SK-N-SH treated with all-trans-retinoic acid at 6 μM for 48 hours (cell line): Measurements from ENCODE around the gene SRI.
"Not testable (repeated sequence)": the region's sequence is repeated elsewhere in the genome, so short reads cannot be mapped to it uniquely, and the experiment has no call there.

ENCODE experiments used
- ATAC-seq: fragments of 200-7000 bp; cut with Tn5 transposase; 3 replicates; pipeline ENCODE4 v1.9.1; 2020; ENCODE audit warnings: mild to moderate bottlenecking, moderate library complexity
- ARNTL ChIP-seq: fragments of 450-650 bp; formaldehyde crosslinking; IDR thresholded peaks from 2 replicates; pipeline ENCODE4 v1.5.0; 2020; ENCODE audit warnings: low read depth, mild to moderate bottlenecking, moderate library complexity, borderline replicate concordance
- BACH2 ChIP-seq: fragments of 250-450 bp; sonication (Bioruptor Pico); IDR thresholded peaks from 2 replicates; pipeline ENCODE4 v1.9.0; 2021; ENCODE audit warnings: mild to moderate bottlenecking, borderline replicate concordance
- CREB5 ChIP-seq: fragments of 250-450 bp; sonication (Bioruptor Pico); IDR thresholded peaks from 2 replicates; pipeline ENCODE4 v1.5.1; 2020; ENCODE audit warnings: low read depth, mild to moderate bottlenecking, moderate library complexity
- CSRNP3 ChIP-seq: fragments of 250-450 bp; sonication (Bioruptor Pico); IDR thresholded peaks from 2 replicates; pipeline ENCODE4 v1.5.1; 2021; ENCODE audit warnings: mild to moderate bottlenecking, moderate library complexity
- ESRRG ChIP-seq: fragments of 250-450 bp; sonication (Bioruptor Pico); IDR thresholded peaks from 2 replicates; pipeline ENCODE4 v1.6.1; 2021; ENCODE audit warnings: mild to moderate bottlenecking
- GLIS3 ChIP-seq: fragments of 250-450 bp; sonication (Bioruptor Pico); IDR thresholded peaks from 2 replicates; pipeline ENCODE4 v1.5.0; 2020; ENCODE audit warnings: mild to moderate bottlenecking, moderate library complexity
- ISL1 ChIP-seq: fragments of 250-450 bp; sonication (Bioruptor Pico); IDR thresholded peaks from 2 replicates; pipeline ENCODE4 v2.1.2; 2022; ENCODE audit warnings: mild to moderate bottlenecking, moderate library complexity
- OSR1 ChIP-seq: fragments of 250-450 bp; sonication (Bioruptor Pico); IDR thresholded peaks from 2 replicates; pipeline ENCODE4 v1.8.0; 2022; ENCODE audit warnings: moderate library complexity, mild to moderate bottlenecking, inconsistent platforms
- PATZ1 ChIP-seq: fragments of 250-450 bp; sonication (Bioruptor Pico); IDR thresholded peaks from 2 replicates; pipeline ENCODE4 v1.8.0; 2020; ENCODE audit warnings: mild to moderate bottlenecking, moderate library complexity, borderline replicate concordance
- POU6F1 ChIP-seq: fragments of 250-450 bp; sonication (Bioruptor Pico); IDR thresholded peaks from 2 replicates; pipeline ENCODE4 v1.8.0; 2021; ENCODE audit warnings: low read depth, mild to moderate bottlenecking, moderate library complexity, borderline replicate concordance
- PPARA ChIP-seq: fragments of 250-450 bp; sonication (Bioruptor Pico); IDR thresholded peaks from 2 replicates; pipeline ENCODE4 v1.5.0; 2020; ENCODE audit warnings: mild to moderate bottlenecking, borderline replicate concordance
- RARB ChIP-seq: fragments of 250-450 bp; sonication (Bioruptor Pico); IDR thresholded peaks from 2 replicates; pipeline ENCODE4 v1.8.0; 2021; ENCODE audit warnings: mild to moderate bottlenecking, moderate library complexity
- SNAI2 ChIP-seq: fragments of 250-450 bp; sonication (Bioruptor Pico); IDR thresholded peaks from 2 replicates; pipeline ENCODE4 v1.5.0; 2020; ENCODE audit warnings: mild to moderate bottlenecking, moderate library complexity
- TCF4 ChIP-seq: fragments of 250-450 bp; sonication (Bioruptor Pico); IDR thresholded peaks from 2 replicates; pipeline ENCODE4 v1.8.0; 2021; ENCODE audit warnings: mild to moderate bottlenecking, moderate library complexity, borderline replicate concordance
- TOX ChIP-seq: fragments of 250-450 bp; sonication (Bioruptor Pico); IDR thresholded peaks from 2 replicates; pipeline ENCODE4 v1.8.0; 2021; ENCODE audit warnings: mild to moderate bottlenecking, moderate library complexity, borderline replicate concordance
- ZC3H10 ChIP-seq: fragments of 250-450 bp; sonication (Bioruptor Pico); IDR thresholded peaks from 2 replicates; pipeline ENCODE4 v1.5.1; 2021; ENCODE audit warnings: mild to moderate bottlenecking, moderate library complexity
- ZFP30 ChIP-seq: fragments of 450-650 bp; formaldehyde crosslinking; IDR thresholded peaks from 2 replicates; pipeline ENCODE4 v1.5.0; 2022; ENCODE audit warnings: mild to moderate bottlenecking, moderate library complexity
- ZNF565 ChIP-seq: fragments of 450-650 bp; formaldehyde crosslinking; conservative IDR thresholded peaks from 2 replicates; pipeline ENCODE4 v1.5.0; 2020; ENCODE audit warnings: low read depth, mild to moderate bottlenecking, moderate library complexity
- ZNF70 ChIP-seq: fragments of 450-650 bp; formaldehyde crosslinking; IDR thresholded peaks from 2 replicates; pipeline ENCODE4 v1.5.0; 2020; ENCODE audit warnings: mild to moderate bottlenecking, moderate library complexity
- ZNF8 ChIP-seq: fragments of 450-650 bp; formaldehyde crosslinking; IDR thresholded peaks from 2 replicates; pipeline ENCODE4 v1.5.0; 2020; ENCODE audit warnings: mild to moderate bottlenecking, moderate library complexity

The SRI gene

GRCh38 chr7:88165697-88166096, 54.1 kb downstream of the SRI start (continued):
- TF ChIP-seq ZNF565 (CRISPR knock-in tag): no peak
- TF ChIP-seq TCF4 (CRISPR knock-in tag): no peak

- not testable (repeated sequence) for ATAC-seq
Measured at GRCh38 chr7:88159741-88160140, 60.1 kb downstream of the SRI start.

- ATAC-seq: no peak
- TF ChIP-seq RARB (no peak), OSR1 (no peak), ZC3H10 (CRISPR knock-in tag) (no peak), ARNTL (no peak), CREB5 (CRISPR knock-in tag) (no peak), PATZ1 (CRISPR knock-in tag) (no peak), TOX (CRISPR knock-in tag) (no peak), ISL1 (no peak), TCF4 (CRISPR knock-in tag) (no peak), CSRNP3 (no peak), ZNF70 (CRISPR knock-in tag) (no peak), SNAI2 (CRISPR knock-in tag) (no peak), POU6F1 (no peak), ZNF565 (CRISPR knock-in tag) (no peak), ESRRG (CRISPR knock-in tag) (no peak), ZFP30 (CRISPR knock-in tag) (no peak), PPARA (CRISPR knock-in tag) (no peak)
- TF ChIP-seq, all 23 proteins: peak for 0
Measured at GRCh38 chr7:88156356-88156755, 63.5 kb downstream of the SRI start.

- TF ChIP-seq ZFP30 (CRISPR knock-in tag): no peak
- TF ChIP-seq PPARA (CRISPR knock-in tag): no peak
- no peak for TF ChIP-seq POU6F1
- no peak for TF ChIP-seq ARNTL
- TF ChIP-seq TCF4 (CRISPR knock-in tag): no peak
- no peak for TF ChIP-seq ZNF565 (CRISPR knock-in tag)
- TF ChIP-seq BACH2: no peak
- TF ChIP-seq PATZ1 (CRISPR knock-in tag): no peak
- no peak for TF ChIP-seq GLIS3 (CRISPR knock-in tag)
- no peak for TF ChIP-seq ZNF70 (CRISPR knock-in tag)
- TF ChIP-seq TOX (CRISPR knock-in tag): no peak
- no peak for TF ChIP-seq SNAI2 (CRISPR knock-in tag)
- TF ChIP-seq ZNF8 (CRISPR knock-in tag): no peak
- ATAC-seq: no peak
Measured at GRCh38 chr7:88155756-88156155, 64.1 kb downstream of the SRI start.
